Astrocyte of the cerebellum (primary cell): ENCODE results near the gene TAT.

Experiments used
- DNase-seq: peaks from one replicate; pipeline ENCODE4 v3.0.0-alpha.2; 2011; ENCODE audit warnings: low read depth
- H3K4me3 ChIP-seq: 2 replicates; pipeline ENCODE4 v1.5.1; 2011; ENCODE audit warnings: mild to moderate bottlenecking, low read depth, low read length, moderate library complexity
- CTCF ChIP-seq: IDR thresholded peaks from 2 replicates; pipeline ENCODE4 v1.5.1; 2012; ENCODE audit warnings: low read length, low read depth, moderate library complexity, mild to moderate bottlenecking; ENCODE audit errors: missing control alignments
- in situ Hi-C: cut with HindIII; loops from 2 replicates; pipeline ENCODE4 v1.10.0; 2017; ENCODE audit warnings: low sequenced_read_pairs

TAT gene

DNA sequence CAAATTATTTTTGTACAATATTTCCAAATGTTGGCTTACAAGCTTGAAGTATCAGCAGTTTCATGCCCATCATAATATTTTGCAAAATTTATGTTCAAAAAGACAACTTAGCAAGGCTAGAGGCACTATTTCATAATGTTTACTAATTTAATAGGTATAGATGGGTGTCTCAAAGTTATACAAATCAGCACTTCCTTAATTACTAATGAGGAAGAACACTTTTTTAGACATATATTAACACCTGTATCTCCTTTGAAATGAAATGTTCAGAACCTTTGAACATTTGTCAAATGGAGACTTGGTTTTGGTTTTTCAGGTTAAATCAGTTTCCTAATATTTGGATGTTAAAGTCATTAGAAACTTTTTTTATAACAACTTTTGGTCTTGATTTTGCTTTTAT lies 2.2 kb downstream of the TAT start:
- no peak for TF ChIP-seq CTCF
- in situ Hi-C loops: no loop called here
- no peak for DNase-seq
- H3K4me3 ChIP-seq: no peak overlapping the region

DNA sequence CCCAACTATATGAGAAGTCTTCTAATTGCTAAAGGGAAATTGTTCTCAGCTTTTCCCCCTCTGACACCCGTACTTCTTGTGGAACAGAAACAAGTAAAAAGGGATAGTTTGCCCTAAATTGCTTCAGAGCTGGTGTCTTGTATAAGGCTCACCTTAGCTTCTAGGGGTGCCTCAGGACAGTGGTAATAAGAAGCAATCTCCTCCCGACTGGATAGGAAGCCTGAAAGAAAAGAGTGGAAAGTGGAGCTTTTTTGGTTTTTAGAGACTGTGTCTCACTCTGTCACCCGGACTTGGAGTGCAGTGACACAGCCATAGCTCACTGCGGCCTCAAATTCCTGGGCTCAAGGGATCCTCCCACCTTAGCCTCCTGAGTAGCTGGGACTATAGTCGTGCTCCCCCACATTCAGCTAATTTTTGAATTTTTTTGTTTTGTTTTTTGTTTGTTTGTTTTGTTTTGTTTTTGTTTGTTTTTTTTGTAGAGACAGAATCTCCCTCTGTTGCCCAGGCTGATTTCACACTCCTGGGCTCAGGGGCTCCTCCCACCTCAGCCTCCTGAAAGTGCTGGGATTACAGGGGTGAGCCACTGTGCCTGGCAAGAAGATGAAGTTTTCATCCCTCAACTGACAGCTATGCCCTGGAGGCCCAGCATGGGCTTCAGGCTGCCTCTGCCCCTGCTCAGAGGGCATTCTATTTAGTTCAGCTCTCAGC lies 3.4 kb downstream of the TAT start:
- TF ChIP-seq CTCF: no peak
- no peak for DNase-seq
- in situ Hi-C loops: no loop called here
- H3K4me3 ChIP-seq: no peak overlapping the region

DNA sequence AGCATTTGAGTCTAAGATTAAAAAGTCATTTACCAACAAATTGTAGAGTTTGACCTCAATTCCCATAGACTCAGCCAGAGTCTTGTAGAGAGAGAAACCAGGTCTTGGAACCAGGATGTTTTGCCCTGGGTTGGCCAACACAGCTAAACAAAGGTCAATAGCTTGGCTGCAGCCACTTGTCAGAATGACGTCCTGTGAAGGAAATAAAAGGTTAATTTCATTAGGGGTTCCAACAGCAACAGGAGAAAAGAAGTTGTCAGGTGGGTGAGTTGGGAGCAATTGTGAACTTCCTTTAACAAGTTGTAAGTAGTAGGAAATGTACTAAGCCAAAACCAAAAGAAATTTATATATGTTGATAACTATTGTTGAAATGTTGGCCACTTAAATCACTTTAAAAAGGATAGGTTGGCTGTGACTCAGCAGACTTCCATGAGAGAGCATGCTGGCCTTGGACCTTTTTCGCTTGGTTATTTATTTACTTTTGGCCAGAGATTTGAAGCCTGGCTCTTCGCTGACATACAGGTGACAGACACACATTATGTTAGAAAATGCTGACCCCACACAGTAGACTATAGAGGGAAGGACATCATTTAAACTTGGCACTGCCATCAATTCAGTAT lies 4.3 kb downstream of the TAT start:
- no peak for TF ChIP-seq CTCF
- in situ Hi-C loops: no loop called here

DNA sequence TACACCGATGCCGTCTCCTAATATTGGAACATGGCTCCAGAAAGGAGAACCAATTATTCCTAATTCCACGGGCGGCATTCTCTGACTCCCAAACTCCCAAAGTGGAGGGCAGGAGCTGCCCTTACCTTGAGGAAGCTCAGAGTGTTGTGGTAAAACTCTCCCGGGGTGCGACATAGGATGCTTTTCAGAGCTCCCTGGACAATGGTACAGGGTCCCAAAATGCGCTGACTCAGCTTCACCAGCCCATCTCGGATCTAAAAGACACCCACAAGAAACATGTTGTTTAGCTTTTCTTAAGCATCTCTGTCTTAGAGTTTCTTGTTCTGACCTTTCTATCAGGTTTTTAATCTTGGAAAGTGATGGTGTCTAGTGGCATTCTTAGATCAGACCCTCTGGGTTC lies 6.7 kb downstream of the TAT start:
- TF ChIP-seq CTCF: no peak
- in situ Hi-C loops: no loop called here
- H3K4me3 ChIP-seq: no peak overlapping the region
- no peak for DNase-seq

More for the DNA sequence above, 4.3 kb downstream of the TAT start:
- DNase-seq: no peak
- H3K4me3 ChIP-seq: no peak overlapping the region

DNA sequence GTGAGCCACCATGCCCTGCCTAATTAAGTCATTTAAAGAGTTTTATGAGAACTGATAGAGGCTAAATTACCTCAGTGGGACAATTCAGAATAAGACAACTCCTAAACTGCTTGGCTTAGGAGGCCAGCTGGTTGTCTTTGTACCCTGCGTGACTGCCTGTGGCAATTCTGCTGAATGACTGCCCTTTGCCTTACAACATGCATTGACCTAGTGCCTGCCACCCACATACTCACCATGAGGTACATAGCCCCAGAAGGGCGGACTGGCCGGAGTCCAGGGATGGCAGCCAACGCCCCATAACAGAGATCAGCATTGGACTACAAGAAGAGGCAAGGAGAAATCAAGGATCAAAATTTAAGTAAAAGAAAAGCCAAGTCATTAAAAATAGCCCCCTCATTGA lies 7.3 kb downstream of the TAT start:
- in situ Hi-C loops: no loop called here
- DNase-seq: no peak
- no peak for TF ChIP-seq CTCF
- H3K4me3 ChIP-seq: no peak overlapping the region

- H3K4me3 ChIP-seq: no peak overlapping the region
- in situ Hi-C loops: no loop called here
- peak; percentile 15 for DNase-seq
- no peak for TF ChIP-seq CTCF
Observed at GRCh38 chr16:71568551-71568950, 8.3 kb downstream of the TAT start.
